ENCODE data around the gene NLGN1. TPM values are rescaled to one million over a fixed set of nuclear protein-coding genes. Genes with fewer than 3 reads are reported as not detected.

The NLGN1 gene
- total RNA-seq, 1 experiment from 2014 or later, result 5.2 TPM

DNA sequence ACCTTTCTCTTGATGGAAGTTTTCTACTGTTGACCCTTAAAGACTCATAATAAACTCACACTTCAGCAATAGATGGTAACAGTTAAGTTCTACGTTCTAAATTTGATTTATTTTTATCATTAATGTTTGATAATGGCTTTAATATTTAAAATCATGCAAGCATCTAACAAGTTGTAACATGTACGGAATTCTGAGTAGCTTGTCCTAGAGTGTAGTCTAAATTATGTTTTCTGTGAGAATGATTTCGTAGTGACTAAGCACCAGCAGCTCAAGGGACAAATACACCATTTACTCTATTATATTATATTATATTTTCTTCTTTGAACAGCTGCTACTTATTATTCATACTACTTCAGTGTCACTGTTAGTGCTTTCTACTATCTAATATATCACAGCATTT, 345.6 kb downstream of the NLGN1 start:
- Mint-ChIP-seq H3K9me3 (peaks cover 2 to 6% of the 10 kb centered on the region in 2 experiments; a peak in 3 of 5 replicates), H3K27ac (no peak overlapping the region), H3K27me3 (ENCODE audit: low read depth) (no peaks in the 10 kb centered on the region), H3K4me3 (no peak overlapping the region), H3K36me3 (ENCODE audit: insufficient read depth in 1 of 3, low read depth in 3 of 3) (peaks cover 2 to 15% (median 4%) of the 10 kb centered on the region in 3 experiments; a peak in 3 of 7 replicates), H3K4me1 (peaks cover 16 to 17% of the 10 kb centered on the region in 2 experiments)
- H3K23me2 ChIP-seq (ENCODE audit: insufficient read length, low read depth, low read length, poor library complexity, severe bottlenecking), result no peaks in the 10 kb centered on the region
- no peak overlapping the region for H2AFZ ChIP-seq (ENCODE audit: low read length)
- no peak overlapping the region for H2BK15ac ChIP-seq (ENCODE audit: low read depth, low read length)
- no peaks in the 10 kb centered on the region for H3K79me2 ChIP-seq (ENCODE audit: insufficient read depth, low read length)
- H3K23ac ChIP-seq (ENCODE audit: insufficient read length, low read depth, low read length), result no peak overlapping the region
- no peak overlapping the region for H3K9ac ChIP-seq (ENCODE audit: extremely low read depth, insufficient read length, low read length)
- H4K8ac ChIP-seq (replicated peaks; ENCODE audit: insufficient read length, low read depth, low read length), result no peak overlapping the region
- no peak overlapping the region for H2BK5ac ChIP-seq (ENCODE audit: insufficient read length, low read length)
- no peak overlapping the region for H3K18ac ChIP-seq (ENCODE audit: insufficient read length, low read depth, low read length)
- H4K91ac ChIP-seq (ENCODE audit: insufficient read length, low read depth, low read length), result no peak overlapping the region
- H4K5ac ChIP-seq (ENCODE audit: insufficient read length, low read depth, low read length), result no peak overlapping the region
- no peaks in the 10 kb centered on the region for H3K9me3 ChIP-seq (ENCODE audit: control insufficient read depth, low read depth, low read length)
- no peak overlapping the region for H2BK120ac ChIP-seq (ENCODE audit: low read depth, low read length, poor library complexity, severe bottlenecking)
- H3K14ac ChIP-seq (ENCODE audit: insufficient read depth, low read length), result no peak overlapping the region
- no peak overlapping the region for H2AK5ac ChIP-seq (ENCODE audit: insufficient read length, low read length)
- no CpG with 5 or more reads among the region's 3 CpGs for WGBS (ENCODE audit: extremely low coverage, insufficient read length, low lambda C conversion rate)
- H4K20me1 ChIP-seq (ENCODE audit: control insufficient read depth, insufficient read depth, insufficient read length), result no peaks in the 10 kb centered on the region
- no peaks in the 10 kb centered on the region for H3K79me1 ChIP-seq (ENCODE audit: insufficient read depth, low read depth, low read length, poor library complexity, severe bottlenecking)
- H2BK20ac ChIP-seq (ENCODE audit: low read depth, low read length, poor library complexity, severe bottlenecking), result no peak overlapping the region
- H3K4ac ChIP-seq (ENCODE audit: low read depth, low read length), result no peak overlapping the region
- no peak overlapping the region for H3T11ph ChIP-seq (ENCODE audit: low read length)
- TF ChIP-seq, protein P1, sequence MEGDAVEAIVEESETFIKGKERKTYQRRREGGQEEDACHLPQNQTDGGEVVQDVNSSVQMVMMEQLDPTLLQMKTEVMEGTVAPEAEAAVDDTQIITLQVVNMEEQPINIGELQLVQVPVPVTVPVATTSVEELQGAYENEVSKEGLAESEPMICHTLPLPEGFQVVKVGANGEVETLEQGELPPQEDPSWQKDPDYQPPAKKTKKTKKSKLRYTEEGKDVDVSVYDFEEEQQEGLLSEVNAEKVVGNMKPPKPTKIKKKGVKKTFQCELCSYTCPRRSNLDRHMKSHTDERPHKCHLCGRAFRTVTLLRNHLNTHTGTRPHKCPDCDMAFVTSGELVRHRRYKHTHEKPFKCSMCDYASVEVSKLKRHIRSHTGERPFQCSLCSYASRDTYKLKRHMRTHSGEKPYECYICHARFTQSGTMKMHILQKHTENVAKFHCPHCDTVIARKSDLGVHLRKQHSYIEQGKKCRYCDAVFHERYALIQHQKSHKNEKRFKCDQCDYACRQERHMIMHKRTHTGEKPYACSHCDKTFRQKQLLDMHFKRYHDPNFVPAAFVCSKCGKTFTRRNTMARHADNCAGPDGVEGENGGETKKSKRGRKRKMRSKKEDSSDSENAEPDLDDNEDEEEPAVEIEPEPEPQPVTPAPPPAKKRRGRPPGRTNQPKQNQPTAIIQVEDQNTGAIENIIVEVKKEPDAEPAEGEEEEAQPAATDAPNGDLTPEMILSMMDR (conservative IDR thresholded peaks at IDR 0.05), result no peak
- DNase-seq, result no peak
- no peak overlapping the region for H3K56ac ChIP-seq (ENCODE audit: insufficient read length, low read depth, low read length)
- no peak overlapping the region for H2BK12ac ChIP-seq (ENCODE audit: insufficient read length, low read depth, low read length)
- no peak overlapping the region for H3K4me2 ChIP-seq (ENCODE audit: insufficient read depth, insufficient read length, low read length)
- H3K4me1 ChIP-seq (ENCODE audit: insufficient read depth, low read length), result peaks cover 2% of the 10 kb centered on the region; the same call in 1 of the 2 replicates
- H3K27ac ChIP-seq (ENCODE audit: insufficient read length, low read depth, low read length), result no peak overlapping the region
- no peaks in the 10 kb centered on the region for H3K27me3 ChIP-seq (ENCODE audit: insufficient read depth, low read length)

Data from H9 (cell line).